Natural killer cell (primary cell): ENCODE measurements around the gene CLPTM1. TPM values are rescaled to one million over a fixed set of nuclear protein-coding genes. Genes with fewer than 3 reads are reported as not detected.

ENCODE experiments used
- ATAC-seq, 3 donors: fragments of 150-1000 bp in 2 of 3; fragments of 200-7000 bp in 1 of 3; cut with Tn5 transposase; 1 replicate in 1 of 3; 2 replicates in 2 of 3; pipeline ENCODE4 v1.10.0; 2021; ENCODE audit warnings: mild to moderate bottlenecking in 2 of 3, moderate library complexity in 2 of 3
- DNase-seq, 2 donors: peaks; one replicate each; pipeline versions ENCODE4 v3.0.0 to v3.0.0-alpha.2; 2013 to 2021; ENCODE audit warnings: mixed read lengths in 1 of 2
- H3K27ac ChIP-seq: one replicate; pipeline ENCODE4 v1.5.1; 2013; ENCODE audit warnings: mild to moderate bottlenecking, low read length
- H3K27me3 ChIP-seq: one replicate; pipeline ENCODE4 v1.6.1; 2013; ENCODE audit warnings: low read length; ENCODE audit not compliant: control insufficient read depth, insufficient read depth
- H3K36me3 ChIP-seq: one replicate; pipeline ENCODE4 v1.6.1; 2013; ENCODE audit warnings: low read length; ENCODE audit not compliant: control insufficient read depth, insufficient read depth
- H3K4me1 ChIP-seq: one replicate; pipeline ENCODE4 v1.6.1; 2013; ENCODE audit warnings: low read length; ENCODE audit not compliant: control insufficient read depth, insufficient read depth
- H3K4me3 ChIP-seq: one replicate; pipeline ENCODE4 v1.5.1; 2013; ENCODE audit warnings: low read length
- H3K9me3 ChIP-seq: one replicate; pipeline ENCODE4 v1.6.1; 2013; ENCODE audit warnings: low read length; ENCODE audit not compliant: control insufficient read depth, insufficient read depth
- H3K27ac Mint-ChIP-seq, 2 donors: one replicate each; pipeline ENCODE4 v1.8.0; 2022; ENCODE audit warnings: mild to moderate bottlenecking in 2 of 2, mixed read lengths in 2 of 2, moderate library complexity in 1 of 2
- H3K27me3 Mint-ChIP-seq, 2 donors: one replicate each; pipeline ENCODE4 v1.8.0; 2022; ENCODE audit warnings: low read depth in 2 of 2, mixed read lengths in 2 of 2
- H3K36me3 Mint-ChIP-seq: one replicate; pipeline ENCODE4 v1.8.0; 2022; ENCODE audit warnings: mixed read lengths
- H3K4me1 Mint-ChIP-seq, 2 donors: one replicate each; pipeline ENCODE4 v1.8.0; 2022; ENCODE audit warnings: mixed read lengths in 2 of 2
- H3K4me3 Mint-ChIP-seq: one replicate; pipeline ENCODE4 v1.8.0; 2022; ENCODE audit warnings: mild to moderate bottlenecking, moderate library complexity, mixed read lengths
- H3K9me3 Mint-ChIP-seq, 2 donors: one replicate each; pipeline ENCODE4 v1.8.0; 2022; ENCODE audit warnings: mixed read lengths in 2 of 2
- WGBS: methylation state at CpG from one replicate; pipeline ENCODE4 v1.1.7; 2013; ENCODE audit warnings: missing lambda C conversion rate; ENCODE audit not compliant: insufficient coverage; 5-methylcytosine and 5-hydroxymethylcytosine counted together
- intact Hi-C: fragments of 100-400 bp; cut with micrococcal nuclease; formaldehyde crosslinking; loops from one replicate; pipeline ENCODE4 v1.14.2; 2022
- total RNA-seq, 4 donors: library from RNA; stranded (reverse); fragments of 120-200 nt in 1 of 4; gene quantifications; one replicate each; pipeline versions ENCODE4 v1.2.3 to v1.2.4, GENCODE V29; 2013 to 2022
- TF ChIP-seq, protein P1 (sequence below): fragments of 200-600 bp; IDR thresholded peaks from one replicate; pipeline ENCODE4 v1.8.0; 2022; ENCODE audit warnings: antibody characterized with exemption

CLPTM1 gene
- total RNA-seq, 3 donors from 2014 or later (not counting 1 experiment from before 2014, with no cell fraction given) = 97.1 to 125 (median 120) TPM

DNA sequence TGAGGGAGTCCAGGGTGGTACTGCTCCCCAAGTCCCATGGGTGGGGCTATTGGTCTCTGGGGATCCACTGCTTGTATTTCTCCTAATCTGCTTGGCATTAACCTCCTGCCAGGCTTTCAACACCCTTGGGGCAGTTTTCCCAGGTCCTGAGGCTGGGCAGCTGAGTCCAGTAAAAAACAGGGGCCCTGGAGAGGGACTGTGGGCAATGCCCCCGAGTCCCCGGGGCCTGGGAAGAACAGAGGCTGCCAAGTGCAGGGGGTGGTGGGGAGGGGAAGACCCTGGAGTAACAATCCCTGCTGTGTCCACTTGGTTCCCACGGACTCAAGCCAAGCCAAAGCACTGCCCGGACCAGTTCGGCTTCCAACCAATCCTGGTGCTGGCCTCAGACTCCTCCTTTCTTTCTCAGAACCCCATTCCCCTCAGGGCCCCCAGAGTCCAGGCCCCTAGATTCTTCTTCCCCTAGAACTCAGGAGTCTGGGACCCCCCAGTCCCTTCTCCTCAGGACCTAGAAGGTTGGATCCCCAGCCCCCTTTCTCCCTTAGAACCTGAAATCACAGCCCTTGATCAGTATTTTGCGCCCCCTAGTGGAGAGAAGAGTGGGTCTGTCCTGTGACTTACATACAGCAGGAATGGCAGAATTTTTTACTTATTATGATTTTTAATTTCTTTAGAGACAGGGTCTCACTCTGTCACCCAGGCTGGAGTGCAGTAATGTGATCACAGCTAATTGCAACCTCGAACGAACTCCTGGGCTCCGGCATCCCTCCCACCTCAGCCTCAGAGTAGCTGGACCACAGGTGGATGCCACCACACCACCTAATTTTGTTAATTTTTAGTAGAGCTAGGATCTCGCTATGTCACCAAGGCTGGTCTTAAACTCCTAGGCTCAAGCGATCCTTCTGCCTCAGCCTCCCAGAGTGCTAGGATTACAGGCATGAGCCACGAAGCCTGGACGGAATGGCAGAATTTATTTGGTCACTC lies 3.7 kb upstream of the CLPTM1 start:
- Histone ChIP-seq H3K4me1 (peaks cover 23% of the 10 kb centered on the region), H3K27ac (no peak overlapping the region), H3K27me3 (no peaks in the 10 kb centered on the region), H3K4me3 (no peak overlapping the region), H3K9me3 (no peaks in the 10 kb centered on the region), H3K36me3 (no peaks in the 10 kb centered on the region)
- DNase-seq (peak; percentile 29 to 89), ATAC-seq (no peak)
- WGBS = 77% methylated on average over 12 of the region's 13 CpGs
- peaks cover 26 to 32% of the 10 kb centered on the region in 2 donors for H3K4me1 Mint-ChIP-seq
- intact Hi-C loops = loop anchor here (1.0 to 5.0 kb wide), 2 partner anchors 48 to 264 kb away; no protein-coding TSS in a partner anchor
- H3K27ac Mint-ChIP-seq = peak overlapping the region in 1 of 2 donors; percentile 45
- no peaks in the 10 kb centered on the region for H3K36me3 Mint-ChIP-seq
- TF ChIP-seq, protein P1, sequence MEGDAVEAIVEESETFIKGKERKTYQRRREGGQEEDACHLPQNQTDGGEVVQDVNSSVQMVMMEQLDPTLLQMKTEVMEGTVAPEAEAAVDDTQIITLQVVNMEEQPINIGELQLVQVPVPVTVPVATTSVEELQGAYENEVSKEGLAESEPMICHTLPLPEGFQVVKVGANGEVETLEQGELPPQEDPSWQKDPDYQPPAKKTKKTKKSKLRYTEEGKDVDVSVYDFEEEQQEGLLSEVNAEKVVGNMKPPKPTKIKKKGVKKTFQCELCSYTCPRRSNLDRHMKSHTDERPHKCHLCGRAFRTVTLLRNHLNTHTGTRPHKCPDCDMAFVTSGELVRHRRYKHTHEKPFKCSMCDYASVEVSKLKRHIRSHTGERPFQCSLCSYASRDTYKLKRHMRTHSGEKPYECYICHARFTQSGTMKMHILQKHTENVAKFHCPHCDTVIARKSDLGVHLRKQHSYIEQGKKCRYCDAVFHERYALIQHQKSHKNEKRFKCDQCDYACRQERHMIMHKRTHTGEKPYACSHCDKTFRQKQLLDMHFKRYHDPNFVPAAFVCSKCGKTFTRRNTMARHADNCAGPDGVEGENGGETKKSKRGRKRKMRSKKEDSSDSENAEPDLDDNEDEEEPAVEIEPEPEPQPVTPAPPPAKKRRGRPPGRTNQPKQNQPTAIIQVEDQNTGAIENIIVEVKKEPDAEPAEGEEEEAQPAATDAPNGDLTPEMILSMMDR = peak; percentile 86
- H3K27me3 Mint-ChIP-seq = no peaks in the 10 kb centered on the region
- no peak overlapping the region for H3K4me3 Mint-ChIP-seq
- no peaks in the 10 kb centered on the region for H3K9me3 Mint-ChIP-seq

GRCh38 chr19:44954278-44954648 lies 917 bp upstream of the CLPTM1 start:
- 40% methylated on average over 13 of the region's 13 CpGs for WGBS
- Histone ChIP-seq H3K27me3 (no peaks in the 10 kb centered on the region), H3K4me1 (peaks cover 39% of the 10 kb centered on the region), H3K9me3 (no peaks in the 10 kb centered on the region), H3K27ac (peak overlapping the region; percentile 84), H3K4me3 (peak overlapping the region; percentile 92), H3K36me3 (no peaks in the 10 kb centered on the region)
- H3K36me3 Mint-ChIP-seq = no peaks in the 10 kb centered on the region
- peaks cover 41 to 42% of the 10 kb centered on the region in 2 donors for H3K4me1 Mint-ChIP-seq
- DNase-seq (no peak), ATAC-seq (no peak)
- TF ChIP-seq, protein P1 = no peak
- intact Hi-C loops = loop anchor here (1.0 to 5.0 kb wide), 3 partner anchors 48 to 267 kb away; no protein-coding TSS in a partner anchor
- H3K9me3 Mint-ChIP-seq = no peaks in the 10 kb centered on the region
- H3K27me3 Mint-ChIP-seq = no peaks in the 10 kb centered on the region
- H3K4me3 Mint-ChIP-seq = peak overlapping the region; percentile 96
- H3K27ac Mint-ChIP-seq = peak overlapping the region; percentile 94 to 95

DNA sequence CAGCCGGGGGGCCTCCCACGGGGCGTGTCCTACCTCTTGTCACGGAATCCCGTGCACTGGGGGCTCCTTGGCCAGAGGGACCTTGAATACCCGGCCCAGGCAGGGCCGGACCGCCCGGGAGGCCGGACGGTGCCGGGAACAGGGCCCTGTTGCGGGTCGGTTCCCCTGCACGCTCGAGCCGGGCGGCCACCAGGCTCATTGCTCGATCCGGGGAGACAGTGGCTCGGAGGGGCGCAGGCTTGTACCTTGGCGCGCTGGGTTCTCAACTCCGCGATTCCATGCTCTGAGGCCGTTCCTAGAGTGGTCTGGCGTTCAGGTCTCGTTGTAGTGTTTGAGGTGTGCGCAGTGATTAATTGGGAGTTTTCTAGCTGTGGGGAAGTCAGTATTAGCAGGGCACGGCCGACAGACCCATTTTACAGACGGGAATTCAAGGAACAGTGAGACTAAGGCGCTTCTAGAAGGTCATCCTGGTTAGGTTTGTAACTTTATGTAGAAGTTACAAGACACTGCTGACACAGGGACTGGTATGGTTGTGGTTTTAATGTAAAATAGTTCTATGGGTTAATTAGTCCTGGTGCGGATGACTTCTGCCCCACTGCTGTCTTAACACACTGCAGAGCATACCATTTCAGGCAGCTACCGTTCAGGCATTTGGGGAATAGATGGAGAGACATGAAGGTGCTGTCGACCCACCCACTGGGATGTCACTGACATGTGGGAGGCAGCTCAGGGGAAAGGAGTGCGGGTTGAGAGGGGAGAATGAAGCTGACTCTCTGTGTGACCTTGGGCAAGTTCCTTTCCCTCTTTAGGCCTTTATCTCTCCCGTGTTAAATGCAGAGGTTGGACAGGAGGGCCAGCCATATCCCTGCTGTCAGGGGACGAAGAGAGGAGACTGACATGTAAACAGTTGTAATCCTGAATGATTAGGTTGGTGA lies 592 bp downstream of the CLPTM1 start:
- H3K4me1 Mint-ChIP-seq = peaks cover 54 to 56% of the 10 kb centered on the region in 2 donors
- TF ChIP-seq, protein P1 = no peak

More for the DNA sequence above, 592 bp downstream of the CLPTM1 start:
- H3K27me3 Mint-ChIP-seq = no peaks in the 10 kb centered on the region
- WGBS = 6% methylated on average over 40 of the region's 40 CpGs
- Histone ChIP-seq H3K4me3 (peak overlapping the region; percentile 92), H3K27ac (peak overlapping the region; percentile 70), H3K36me3 (peaks cover 7% of the 10 kb centered on the region), H3K27me3 (no peaks in the 10 kb centered on the region), H3K9me3 (no peaks in the 10 kb centered on the region), H3K4me1 (peaks cover 45% of the 10 kb centered on the region)
- no peaks in the 10 kb centered on the region for H3K36me3 Mint-ChIP-seq
- no peak for DNase-seq
- H3K27ac Mint-ChIP-seq = peak overlapping the region; percentile 94 to 95
- peak; percentile 3 to 9 (median 8) for ATAC-seq
- no peaks in the 10 kb centered on the region for H3K9me3 Mint-ChIP-seq
- intact Hi-C loops = loop anchor here (1.0 kb wide), 1 partner anchor 223 kb away; the partner anchor contains the start of genes BLOC1S3 and TRAPPC6A
- H3K4me3 Mint-ChIP-seq = peak overlapping the region; percentile 96
